Trophoblast cell (in vitro differentiated cells and primary cell): ENCODE data around the gene C16orf95.
"Not testable (repeated sequence)": the region's sequence is repeated elsewhere in the genome, so short reads cannot be mapped to it uniquely, and the experiment has no call there.

Experiments used
- DNase-seq, 2 donors: peaks; one replicate each; pipeline ENCODE4 v3.0.0-alpha.2; 2016
- H2AFZ ChIP-seq: 2 replicates; pipeline ENCODE4 v1.6.1; 2013; ENCODE audit warnings: low read length, moderate library complexity, mild to moderate bottlenecking; ENCODE audit not compliant: insufficient read depth, poor library complexity
- H2AK5ac ChIP-seq: 2 replicates; pipeline ENCODE4 v1.6.1; 2013; ENCODE audit warnings: mild to moderate bottlenecking, low read length
- H2BK120ac ChIP-seq: 2 replicates; pipeline ENCODE4 v1.6.1; 2013; ENCODE audit warnings: low read length, mild to moderate bottlenecking, moderate library complexity; ENCODE audit not compliant: insufficient read depth, poor library complexity
- H2BK12ac ChIP-seq: 2 replicates; pipeline ENCODE4 v1.6.1; 2013; ENCODE audit warnings: mild to moderate bottlenecking, low read length, moderate library complexity
- H2BK5ac ChIP-seq: 2 replicates; pipeline ENCODE4 v1.6.1; 2013; ENCODE audit warnings: low read length, low read depth, moderate library complexity, mild to moderate bottlenecking; ENCODE audit not compliant: poor library complexity
- H3K14ac ChIP-seq: 2 replicates; pipeline ENCODE4 v1.6.1; 2013; ENCODE audit warnings: mild to moderate bottlenecking, low read length
- H3K18ac ChIP-seq: 2 replicates; pipeline ENCODE4 v1.6.1; 2013; ENCODE audit warnings: mild to moderate bottlenecking, low read length
- H3K23ac ChIP-seq: 2 replicates; pipeline ENCODE4 v1.6.1; 2013; ENCODE audit warnings: low read length
- H3K27ac ChIP-seq: 2 replicates; pipeline ENCODE4 v1.5.1; 2013; ENCODE audit warnings: low read depth, mild to moderate bottlenecking, inconsistent platforms, low read length, moderate library complexity
- H3K27me3 ChIP-seq: 2 replicates; pipeline ENCODE4 v1.6.1; 2013; ENCODE audit warnings: inconsistent platforms, mild to moderate bottlenecking, low read length, moderate library complexity; ENCODE audit not compliant: insufficient read depth
- H3K36me3 ChIP-seq, 2 experiments: 1 replicate in 1 of 2; 2 replicates in 1 of 2; pipeline ENCODE4 v1.6.1; 2013; ENCODE audit warnings: low read length in 2 of 2, mild to moderate bottlenecking in 2 of 2, moderate library complexity in 1 of 2; ENCODE audit not compliant: insufficient read depth in 2 of 2, control insufficient read depth in 1 of 2
- H3K4ac ChIP-seq: 2 replicates; pipeline ENCODE4 v1.6.1; 2013; ENCODE audit warnings: low read depth, mild to moderate bottlenecking, low read length, moderate library complexity
- H3K4me1 ChIP-seq, 2 experiments: 1 replicate in 1 of 2; 2 replicates in 1 of 2; pipeline ENCODE4 v1.6.1; 2013; ENCODE audit warnings: low read length in 2 of 2, mild to moderate bottlenecking in 2 of 2, moderate library complexity in 1 of 2; ENCODE audit not compliant: insufficient read depth in 2 of 2, control insufficient read depth in 1 of 2
- H3K4me2 ChIP-seq: 2 replicates; pipeline ENCODE4 v1.6.1; 2013; ENCODE audit warnings: inconsistent platforms, mild to moderate bottlenecking, low read length, moderate library complexity
- H3K4me3 ChIP-seq: 2 replicates; pipeline ENCODE4 v1.5.1; 2013; ENCODE audit warnings: mild to moderate bottlenecking, low read depth, low read length, inconsistent platforms
- H3K79me1 ChIP-seq: one replicate; pipeline ENCODE4 v1.6.1; 2013; ENCODE audit warnings: low read length
- H3K79me2 ChIP-seq: 2 replicates; pipeline ENCODE4 v1.6.1; 2013; ENCODE audit warnings: low read length, mild to moderate bottlenecking; ENCODE audit not compliant: control insufficient read depth, insufficient read depth, poor library complexity
- H3K9ac ChIP-seq: 2 replicates; pipeline ENCODE4 v1.6.1; 2013; ENCODE audit warnings: mild to moderate bottlenecking, low read length
- H3K9me3 ChIP-seq: 2 replicates; pipeline ENCODE4 v1.6.1; 2013; ENCODE audit warnings: low read depth, mild to moderate bottlenecking, control low read depth, inconsistent platforms, low read length; ENCODE audit not compliant: insufficient read depth
- H4K12ac ChIP-seq: 2 replicates; pipeline ENCODE4 v1.6.1; 2013; ENCODE audit warnings: low read depth, mild to moderate bottlenecking, low read length, moderate library complexity
- H4K8ac ChIP-seq: 2 replicates; pipeline ENCODE4 v1.6.1; 2013; ENCODE audit warnings: low read depth, mild to moderate bottlenecking, low read length, moderate library complexity
- H4K91ac ChIP-seq: one replicate; pipeline ENCODE4 v1.6.1; 2013; ENCODE audit warnings: low read depth, mild to moderate bottlenecking, low read length, moderate library complexity
- WGBS: extraction: QIAGEN DNeasy Blood & Tissue Kit; methylation state at CpG from one replicate; pipeline ENCODE4 v1.1.7; 2013; ENCODE audit warnings: missing lambda C conversion rate; ENCODE audit not compliant: insufficient read length, insufficient coverage; ENCODE audit errors: extremely low coverage; 5-methylcytosine and 5-hydroxymethylcytosine counted together

Gene C16orf95

GRCh38 chr16:87363771-87364455, 46.7 kb upstream of the C16orf95 start:
- Histone ChIP-seq H2BK120ac (no peak overlapping the region), H2BK12ac (no peak overlapping the region), H3K79me2 (no peaks in the 10 kb centered on the region), H4K12ac (peak overlapping the region; percentile 36), H3K4me2 (no peak overlapping the region), H3K9me3 (no peaks in the 10 kb centered on the region), H3K18ac (peak overlapping the region; percentile 68), H4K91ac (no peak overlapping the region), H2AK5ac (no peak overlapping the region), H3K4me1 (peaks cover 5 to 6% of the 10 kb centered on the region in 2 experiments), H3K36me3 (peaks cover 6% of the 10 kb centered on the region in 2 experiments), H3K27ac (no peak overlapping the region), H3K27me3 (no peaks in the 10 kb centered on the region), H3K9ac (no peak overlapping the region), H3K4ac (no peak overlapping the region), H4K8ac (no peak overlapping the region), H3K23ac (no peak overlapping the region), H3K14ac (peak overlapping the region; percentile 14), H3K4me3 (no peak overlapping the region), H2AFZ (peak overlapping the region; percentile 6), H2BK5ac (no peak overlapping the region), H3K79me1 (no peaks in the 10 kb centered on the region)
- WGBS = no CpG with 5 or more reads among the region's 17 CpGs
- no peak for DNase-seq

- H3K27ac ChIP-seq, H2AK5ac ChIP-seq, H3K79me1 ChIP-seq, H2AFZ ChIP-seq, H4K91ac ChIP-seq, H2BK120ac ChIP-seq, H3K4me1 ChIP-seq, H2BK5ac ChIP-seq, H2BK12ac ChIP-seq, H3K4me3 ChIP-seq, H4K12ac ChIP-seq, H3K4ac ChIP-seq, H3K9ac ChIP-seq, H3K18ac ChIP-seq, DNase-seq, H3K4me2 ChIP-seq, H4K8ac ChIP-seq, H3K14ac ChIP-seq, H3K9me3 ChIP-seq, H3K79me2 ChIP-seq, H3K23ac ChIP-seq, H3K27me3 ChIP-seq: not testable (repeated sequence)
- WGBS = no CpG with 5 or more reads among the region's 13 CpGs
- H3K36me3 ChIP-seq = peaks cover 12 to 15% of the 10 kb centered on the region in 2 experiments
Measured at GRCh38 chr16:87362828-87363559, 45.8 kb upstream of the C16orf95 start.

- Histone ChIP-seq H3K18ac (no peak overlapping the region), H4K8ac (no peak overlapping the region), H2AFZ (no peak overlapping the region), H2AK5ac (no peak overlapping the region), H3K4me3 (no peak overlapping the region), H4K91ac (no peak overlapping the region), H3K27ac (no peak overlapping the region), H2BK12ac (no peak overlapping the region), H3K79me1 (no peaks in the 10 kb centered on the region), H2BK5ac (no peak overlapping the region), H4K12ac (no peak overlapping the region), H3K27me3 (no peaks in the 10 kb centered on the region), H3K4me1 (peaks cover 5 to 6% of the 10 kb centered on the region in 2 experiments), H3K4ac (no peak overlapping the region), H2BK120ac (no peak overlapping the region), H3K9ac (no peak overlapping the region), H3K9me3 (no peaks in the 10 kb centered on the region), H3K23ac (no peak overlapping the region), H3K79me2 (no peaks in the 10 kb centered on the region), H3K36me3 (peaks cover 13 to 15% of the 10 kb centered on the region in 2 experiments), H3K14ac (no peak overlapping the region), H3K4me2 (no peak overlapping the region)
- DNase-seq = no peak
- no CpG with 5 or more reads among the region's 8 CpGs for WGBS
Measured at GRCh38 chr16:87361916-87362619, 44.9 kb upstream of the C16orf95 start.

- H3K27ac ChIP-seq = no peak overlapping the region
- no peak overlapping the region for H4K91ac ChIP-seq
- no CpG with 5 or more reads among the region's 16 CpGs for WGBS
- no peak overlapping the region for H4K8ac ChIP-seq
- H4K12ac ChIP-seq = no peak overlapping the region
- H3K79me1 ChIP-seq = no peaks in the 10 kb centered on the region
- H3K9ac ChIP-seq = no peak overlapping the region
- no peak overlapping the region for H2AK5ac ChIP-seq
- H3K4me1 ChIP-seq = peaks cover 6 to 8% of the 10 kb centered on the region in 2 experiments
- peaks cover 13 to 15% of the 10 kb centered on the region in 2 experiments for H3K36me3 ChIP-seq
- H2BK5ac ChIP-seq = no peak overlapping the region
- no peak overlapping the region for H2BK12ac ChIP-seq
- no peak overlapping the region for H3K23ac ChIP-seq
- H3K4me3 ChIP-seq = no peak overlapping the region
- H3K79me2 ChIP-seq = no peaks in the 10 kb centered on the region
- no peak overlapping the region for H3K14ac ChIP-seq
- no peak overlapping the region for H2BK120ac ChIP-seq
- no peaks in the 10 kb centered on the region for H3K27me3 ChIP-seq
- H3K4ac ChIP-seq = no peak overlapping the region
- no peak overlapping the region for H3K18ac ChIP-seq
- H3K9me3 ChIP-seq = no peaks in the 10 kb centered on the region
- no peak overlapping the region for H3K4me2 ChIP-seq
- no peak overlapping the region for H2AFZ ChIP-seq
- DNase-seq = no peak
Measured at GRCh38 chr16:87360862-87361610, 43.8 kb upstream of the C16orf95 start.
